ENCODE data around the gene LGALS3.

The LGALS3 gene

DNA sequence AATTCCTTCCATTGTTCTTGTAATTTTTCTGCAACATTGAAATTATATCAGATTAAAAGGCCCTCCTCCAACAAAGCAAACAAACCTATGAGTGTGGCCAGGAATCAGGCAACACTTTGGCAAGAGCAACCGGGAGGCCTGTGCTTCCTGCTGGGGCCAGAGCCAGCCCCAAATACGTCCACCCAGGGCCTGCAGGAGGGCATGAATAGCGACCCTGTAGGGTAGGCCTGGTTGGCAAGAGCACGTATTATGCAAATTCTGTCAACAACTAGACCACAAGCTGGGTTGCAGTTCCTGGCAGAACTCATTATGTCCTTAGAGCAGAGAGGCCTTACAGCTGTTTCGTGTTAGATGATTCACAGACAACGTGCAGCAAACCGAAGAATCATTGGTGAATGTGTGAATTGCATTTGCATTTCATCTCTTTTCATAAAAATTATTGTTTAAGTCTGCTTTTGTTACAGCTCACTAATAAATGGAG, 26.9 kb upstream of the LGALS3 start:
- Histone ChIP-seq H3K4me3 (ENCODE audit: low read length) (no peak overlapping the region), H3K9me3 (ENCODE audit: control insufficient read depth, low read length) (no peaks in the 10 kb centered on the region), H3K4me1 (ENCODE audit: control insufficient read depth, insufficient read depth, low read length) (peaks cover 53% of the 10 kb centered on the region), H3K27me3 (ENCODE audit: control insufficient read depth, insufficient read depth, low read length) (no peaks in the 10 kb centered on the region), H3K36me3 (ENCODE audit: control insufficient read depth, insufficient read depth, low read length) (no peaks in the 10 kb centered on the region), H3K9ac (ENCODE audit: low read length) (peak overlapping the region; percentile 69)

- Histone ChIP-seq H3K9ac (ENCODE audit: low read length) (peak overlapping the region; percentile 69), H3K9me3 (ENCODE audit: control insufficient read depth, low read length) (no peaks in the 10 kb centered on the region), H3K36me3 (ENCODE audit: control insufficient read depth, insufficient read depth, low read length) (no peaks in the 10 kb centered on the region), H3K27me3 (ENCODE audit: control insufficient read depth, insufficient read depth, low read length) (no peaks in the 10 kb centered on the region), H3K4me3 (ENCODE audit: low read length) (no peak overlapping the region), H3K4me1 (ENCODE audit: control insufficient read depth, insufficient read depth, low read length) (peaks cover 53% of the 10 kb centered on the region)
Observed at GRCh38 chr14:55103005-55103640, 25.9 kb upstream of the LGALS3 start.

DNA sequence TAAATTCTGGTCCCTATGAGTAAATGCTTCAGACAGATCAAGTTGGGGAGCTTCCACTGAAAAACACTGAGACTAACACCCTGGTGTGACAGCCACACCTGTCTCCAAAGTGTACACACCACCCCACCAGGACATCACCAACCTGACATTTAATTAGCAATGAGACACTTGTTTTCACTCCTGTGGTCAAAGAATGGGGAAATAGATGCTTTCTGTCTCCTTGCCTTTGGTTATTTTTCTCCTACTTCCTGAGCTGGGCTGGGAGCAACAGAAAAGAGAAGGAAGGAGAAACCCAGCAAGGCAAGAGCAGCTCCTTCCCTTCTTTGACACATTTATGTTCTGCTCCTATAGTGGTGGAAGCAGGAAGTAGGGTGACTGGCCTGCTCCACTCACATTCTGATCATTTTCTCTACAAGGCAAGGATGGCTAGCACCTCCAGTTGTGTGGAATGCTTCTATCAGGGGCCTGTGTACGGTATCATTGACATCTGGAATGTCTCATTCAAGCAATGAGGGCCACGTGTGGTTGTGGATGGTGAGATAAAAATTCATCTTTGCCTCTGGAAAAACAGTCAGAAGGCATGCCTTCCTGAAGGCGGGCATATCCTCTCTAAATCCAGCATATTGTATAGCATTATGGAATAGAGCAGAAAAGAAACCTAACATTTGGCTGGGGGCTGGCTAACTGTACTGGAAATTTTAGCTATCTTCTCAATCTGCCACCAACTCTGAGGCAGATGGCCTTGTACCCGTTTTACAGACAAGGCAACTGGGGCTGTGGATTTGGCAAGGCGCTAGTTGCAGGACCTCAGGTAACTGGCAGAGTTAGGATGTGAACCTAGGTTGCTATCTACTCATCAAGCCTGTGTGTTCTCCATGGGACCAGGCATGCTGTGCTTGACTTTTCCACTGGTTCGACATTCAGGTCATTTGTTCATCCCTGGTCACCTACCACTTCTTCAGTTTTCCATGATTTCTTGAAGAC, 24.8 kb upstream of the LGALS3 start:
- Histone ChIP-seq H3K36me3 (ENCODE audit: control insufficient read depth, insufficient read depth, low read length) (no peaks in the 10 kb centered on the region), H3K9ac (ENCODE audit: low read length) (peak overlapping the region; percentile 69), H3K4me1 (ENCODE audit: control insufficient read depth, insufficient read depth, low read length) (peaks cover 54% of the 10 kb centered on the region), H3K27me3 (ENCODE audit: control insufficient read depth, insufficient read depth, low read length) (no peaks in the 10 kb centered on the region), H3K9me3 (ENCODE audit: control insufficient read depth, low read length) (no peaks in the 10 kb centered on the region), H3K4me3 (ENCODE audit: low read length) (no peak overlapping the region)

- H3K4me3 ChIP-seq (ENCODE audit: low read length): no peak overlapping the region
- H3K9ac ChIP-seq (ENCODE audit: low read length): no peak overlapping the region
- H3K4me1 ChIP-seq (ENCODE audit: control insufficient read depth, insufficient read depth, low read length): peaks cover 54% of the 10 kb centered on the region
- H3K36me3 ChIP-seq (ENCODE audit: control insufficient read depth, insufficient read depth, low read length): no peaks in the 10 kb centered on the region
- no peaks in the 10 kb centered on the region for H3K27me3 ChIP-seq (ENCODE audit: control insufficient read depth, insufficient read depth, low read length)
- H3K9me3 ChIP-seq (ENCODE audit: control insufficient read depth, low read length): no peaks in the 10 kb centered on the region
Observed at GRCh38 chr14:55105991-55106390, 23.1 kb upstream of the LGALS3 start.

DNA sequence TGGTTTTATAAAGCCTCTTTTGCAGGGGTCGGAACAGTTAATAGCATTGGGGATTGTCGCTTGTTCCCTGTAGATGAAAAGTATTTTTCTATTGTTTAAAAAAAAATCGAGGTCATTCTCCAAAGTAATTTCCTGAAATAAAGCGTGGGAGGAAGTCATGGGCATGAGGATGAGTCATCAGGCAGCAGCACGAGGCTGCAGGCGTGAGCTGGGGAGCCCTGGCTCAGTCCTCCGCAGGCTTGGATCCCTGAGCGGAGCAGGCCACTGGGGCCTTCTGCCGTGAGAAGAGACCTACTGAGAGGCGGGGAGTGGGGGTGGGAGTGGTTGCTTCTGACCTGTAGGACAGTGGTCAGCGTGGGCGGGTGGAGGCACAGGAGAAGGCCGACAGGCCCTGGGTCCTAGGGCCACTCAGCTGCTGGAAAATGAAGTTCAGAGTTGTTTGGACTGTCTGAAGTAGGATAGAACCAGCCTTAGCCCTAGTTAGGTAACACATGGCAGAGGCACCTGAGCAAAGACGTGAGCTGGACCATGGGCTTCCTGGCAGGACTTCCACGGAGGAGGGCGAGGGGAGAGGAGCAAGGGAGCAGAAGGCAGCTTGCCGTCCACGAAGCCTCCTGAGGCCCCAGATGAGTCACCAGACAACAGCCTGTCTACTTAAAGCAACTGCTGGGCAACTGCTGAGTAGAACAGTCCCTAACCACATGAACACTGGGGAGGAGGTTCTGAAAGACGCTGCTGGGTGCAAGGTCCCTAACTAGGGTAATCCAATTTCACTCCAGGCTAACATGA, 21.1 kb upstream of the LGALS3 start:
- peak overlapping the region; percentile 45 for H3K9ac ChIP-seq (ENCODE audit: low read length)
- no peaks in the 10 kb centered on the region for H3K9me3 ChIP-seq (ENCODE audit: control insufficient read depth, low read length)
- no peak overlapping the region for H3K4me3 ChIP-seq (ENCODE audit: low read length)
- no peaks in the 10 kb centered on the region for H3K36me3 ChIP-seq (ENCODE audit: control insufficient read depth, insufficient read depth, low read length)
- peaks cover 40% of the 10 kb centered on the region for H3K4me1 ChIP-seq (ENCODE audit: control insufficient read depth, insufficient read depth, low read length)
- H3K27me3 ChIP-seq (ENCODE audit: control insufficient read depth, insufficient read depth, low read length): no peaks in the 10 kb centered on the region

- H3K9ac ChIP-seq (ENCODE audit: low read length): no peak overlapping the region
- peaks cover 27% of the 10 kb centered on the region for H3K4me1 ChIP-seq (ENCODE audit: control insufficient read depth, insufficient read depth, low read length)
- H3K9me3 ChIP-seq (ENCODE audit: control insufficient read depth, low read length): no peaks in the 10 kb centered on the region
- H3K4me3 ChIP-seq (ENCODE audit: low read length): no peak overlapping the region
- H3K36me3 ChIP-seq (ENCODE audit: control insufficient read depth, insufficient read depth, low read length): no peaks in the 10 kb centered on the region
- no peaks in the 10 kb centered on the region for H3K27me3 ChIP-seq (ENCODE audit: control insufficient read depth, insufficient read depth, low read length)
Observed at GRCh38 chr14:55109836-55110235, 19.2 kb upstream of the LGALS3 start.

DNA sequence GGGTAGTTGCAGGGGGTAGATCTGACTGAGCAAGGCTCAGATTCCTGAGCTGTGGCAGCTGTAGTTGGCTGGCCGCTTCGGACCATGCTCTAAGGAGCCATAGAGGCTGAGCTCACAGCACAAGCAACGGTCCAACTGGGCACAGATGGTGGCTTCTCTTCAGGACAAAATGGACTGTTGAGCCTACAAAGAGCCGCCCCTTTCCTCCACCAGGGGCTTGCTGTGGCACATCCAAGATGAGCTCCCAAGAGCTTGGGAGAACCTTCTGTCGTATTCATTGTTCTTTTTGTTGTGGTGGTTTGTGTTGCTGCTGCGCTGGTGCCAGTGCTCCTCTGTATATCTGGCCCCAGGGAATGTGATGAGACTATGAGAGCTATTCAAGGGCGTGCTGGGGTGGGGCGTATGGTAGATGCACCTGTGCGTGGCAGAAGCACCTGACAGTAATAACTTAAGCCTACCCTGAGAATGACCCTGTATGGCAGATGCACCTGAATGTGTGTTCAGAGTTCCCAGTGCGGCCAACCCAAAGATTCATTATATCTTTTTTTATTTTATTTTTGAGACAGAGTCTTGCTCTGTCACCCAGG, 17.8 kb upstream of the LGALS3 start:
- Histone ChIP-seq H3K27me3 (ENCODE audit: control insufficient read depth, insufficient read depth, low read length) (no peaks in the 10 kb centered on the region), H3K4me1 (ENCODE audit: control insufficient read depth, insufficient read depth, low read length) (peaks cover 38% of the 10 kb centered on the region), H3K9ac (ENCODE audit: low read length) (no peak overlapping the region), H3K4me3 (ENCODE audit: low read length) (no peak overlapping the region), H3K36me3 (ENCODE audit: control insufficient read depth, insufficient read depth, low read length) (no peaks in the 10 kb centered on the region), H3K9me3 (ENCODE audit: control insufficient read depth, low read length) (no peaks in the 10 kb centered on the region)

DNA sequence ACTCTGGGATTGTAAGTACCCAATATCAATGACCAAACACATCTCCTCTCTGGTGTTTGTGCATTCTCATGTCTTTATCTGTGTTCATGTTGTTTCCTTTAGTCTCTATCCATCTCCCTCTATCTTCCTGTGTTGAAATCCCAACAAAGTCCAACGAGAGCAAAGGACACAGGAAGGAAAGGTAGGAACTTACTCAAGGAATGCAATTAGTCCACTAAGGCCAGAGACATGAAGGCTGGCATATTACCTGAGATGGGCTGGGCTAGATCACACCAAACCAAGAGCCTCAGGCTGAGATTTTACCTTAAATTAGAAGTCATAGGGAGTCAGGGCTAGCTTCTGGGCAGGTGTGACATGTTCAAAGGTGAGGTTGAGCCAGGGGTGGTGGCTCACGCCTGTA, 14.3 kb upstream of the LGALS3 start:
- Histone ChIP-seq H3K27me3 (ENCODE audit: control insufficient read depth, insufficient read depth, low read length) (no peaks in the 10 kb centered on the region), H3K4me3 (ENCODE audit: low read length) (no peak overlapping the region), H3K4me1 (ENCODE audit: control insufficient read depth, insufficient read depth, low read length) (peaks cover 41% of the 10 kb centered on the region), H3K9ac (ENCODE audit: low read length) (no peak overlapping the region), H3K9me3 (ENCODE audit: control insufficient read depth, low read length) (no peaks in the 10 kb centered on the region), H3K36me3 (ENCODE audit: control insufficient read depth, insufficient read depth, low read length) (no peaks in the 10 kb centered on the region)

DNA sequence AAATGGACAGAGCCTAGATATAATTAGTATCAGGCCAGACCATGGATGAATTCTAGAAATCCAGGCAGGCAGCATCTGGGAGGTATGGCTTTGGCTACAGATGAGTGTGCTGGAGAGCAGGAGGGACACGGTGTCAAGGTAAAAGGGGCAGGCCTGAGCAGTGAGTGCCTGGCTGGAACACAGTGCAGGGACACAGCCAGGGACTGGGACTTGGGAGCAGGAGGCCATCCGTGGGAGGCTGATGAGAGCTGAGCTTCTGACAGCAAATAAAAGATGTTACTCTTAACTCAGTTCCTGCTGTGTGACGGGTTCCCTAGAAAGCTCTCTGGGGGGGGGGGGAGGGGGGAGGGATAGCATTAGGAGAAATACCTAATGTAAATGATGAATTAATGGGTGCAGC, 13.6 kb upstream of the LGALS3 start:
- Histone ChIP-seq H3K4me3 (ENCODE audit: low read length) (no peak overlapping the region), H3K9me3 (ENCODE audit: control insufficient read depth, low read length) (no peaks in the 10 kb centered on the region), H3K9ac (ENCODE audit: low read length) (no peak overlapping the region), H3K27me3 (ENCODE audit: control insufficient read depth, insufficient read depth, low read length) (no peaks in the 10 kb centered on the region), H3K4me1 (ENCODE audit: control insufficient read depth, insufficient read depth, low read length) (peaks cover 46% of the 10 kb centered on the region), H3K36me3 (ENCODE audit: control insufficient read depth, insufficient read depth, low read length) (no peaks in the 10 kb centered on the region)

GRCh38 chr14:55115861-55116245, 13.2 kb upstream of the LGALS3 start:
- no peak overlapping the region for H3K4me3 ChIP-seq (ENCODE audit: low read length)
- H3K36me3 ChIP-seq (ENCODE audit: control insufficient read depth, insufficient read depth, low read length): no peaks in the 10 kb centered on the region
- H3K27me3 ChIP-seq (ENCODE audit: control insufficient read depth, insufficient read depth, low read length): no peaks in the 10 kb centered on the region
- H3K4me1 ChIP-seq (ENCODE audit: control insufficient read depth, insufficient read depth, low read length): peaks cover 50% of the 10 kb centered on the region
- no peak overlapping the region for H3K9ac ChIP-seq (ENCODE audit: low read length)
- H3K9me3 ChIP-seq (ENCODE audit: control insufficient read depth, low read length): no peaks in the 10 kb centered on the region

DNA sequence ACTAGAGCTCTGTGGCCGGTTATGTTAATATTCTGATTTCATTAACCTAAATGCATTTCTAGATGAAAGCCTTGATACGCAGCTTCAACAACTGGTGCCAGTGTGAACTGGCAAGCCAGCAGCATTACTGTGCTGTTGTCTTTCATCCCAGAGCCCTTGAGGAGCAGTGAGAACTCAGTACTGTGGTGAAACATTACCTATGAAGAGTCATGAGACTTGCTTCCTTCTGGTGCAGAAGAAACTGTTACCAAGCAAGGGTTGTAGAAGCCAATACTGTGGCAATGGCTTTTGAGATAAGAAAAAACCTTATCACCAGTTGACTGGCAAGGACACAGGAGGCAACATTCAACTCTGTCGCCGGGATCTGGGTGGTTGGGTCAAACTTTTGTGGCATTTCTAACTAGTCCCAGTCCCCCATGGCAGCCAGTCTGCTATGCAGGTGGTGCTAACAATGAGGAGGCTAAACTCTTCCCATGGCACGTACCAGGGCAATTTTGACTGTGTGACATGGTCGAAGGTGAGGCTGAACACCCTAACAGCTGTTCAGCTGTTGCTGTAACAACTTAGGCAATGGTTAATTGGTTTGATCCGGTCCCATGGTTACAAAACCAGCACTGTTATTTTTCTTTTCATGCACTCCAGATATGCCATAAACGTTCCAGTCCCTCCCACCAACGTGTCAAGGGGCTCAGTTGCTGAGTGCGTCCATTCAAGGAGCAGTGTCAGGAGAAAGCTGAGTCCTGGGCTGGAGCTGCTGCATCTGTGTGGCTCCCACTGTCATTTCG, 12.6 kb upstream of the LGALS3 start:
- Histone ChIP-seq H3K4me3 (ENCODE audit: low read length) (no peak overlapping the region), H3K9ac (ENCODE audit: low read length) (no peak overlapping the region), H3K9me3 (ENCODE audit: control insufficient read depth, low read length) (no peaks in the 10 kb centered on the region), H3K36me3 (ENCODE audit: control insufficient read depth, insufficient read depth, low read length) (no peaks in the 10 kb centered on the region), H3K27me3 (ENCODE audit: control insufficient read depth, insufficient read depth, low read length) (no peaks in the 10 kb centered on the region), H3K4me1 (ENCODE audit: control insufficient read depth, insufficient read depth, low read length) (peaks cover 55% of the 10 kb centered on the region)
